ACHN (cell line): ENCODE data around the gene TNRC6C.

Source experiments
- DNase-seq: peaks from one replicate; pipeline ENCODE4 v3.0.0-alpha.2; 2015
- in situ Hi-C: cut with HindIII; loops from 2 replicates; pipeline ENCODE4 v1.10.0; 2017; ENCODE audit warnings: low sequenced_read_pairs, low pct_ligation_motif_present, low pct_unique_long_range_greater_than_20kb

The TNRC6C gene

GRCh38 chr17:78023042-78023441, 64.5 kb downstream of the TNRC6C start:
- no peak for DNase-seq
- in situ Hi-C loops = loop anchor here (25.0 kb wide), 1 partner anchor 486 kb away; no protein-coding TSS in a partner anchor

GRCh38 chr17:78026381-78026780, 67.9 kb downstream of the TNRC6C start:
- in situ Hi-C loops = no loop called here
- no peak for DNase-seq

DNA sequence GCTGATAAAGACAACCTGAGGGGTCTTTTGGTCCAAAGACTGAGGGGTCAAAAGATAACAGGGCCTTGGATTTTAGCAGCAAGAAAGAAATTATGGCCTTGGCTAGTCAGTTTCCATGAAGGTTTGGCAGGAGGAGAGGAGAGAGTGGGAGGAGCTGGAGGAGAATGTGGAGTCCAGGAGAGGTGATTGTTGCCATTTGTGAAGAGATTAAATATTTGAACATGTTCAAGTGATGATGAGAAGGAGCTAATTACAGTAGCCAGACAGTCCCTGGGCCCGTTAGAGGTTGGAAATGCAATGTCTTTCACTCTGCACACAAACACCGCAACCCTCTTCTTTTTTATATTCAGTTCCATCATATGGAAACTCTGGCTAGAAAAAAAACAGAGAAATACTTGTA, 68.6 kb downstream of the TNRC6C start:
- in situ Hi-C loops = no loop called here
- DNase-seq = no peak

- no peak for DNase-seq
- in situ Hi-C loops = no loop called here
Measured at GRCh38 chr17:78029697-78030096, 71.2 kb downstream of the TNRC6C start.

- no peak for DNase-seq
- in situ Hi-C loops = no loop called here
Measured at GRCh38 chr17:78031435-78031834, 72.9 kb downstream of the TNRC6C start.

DNA sequence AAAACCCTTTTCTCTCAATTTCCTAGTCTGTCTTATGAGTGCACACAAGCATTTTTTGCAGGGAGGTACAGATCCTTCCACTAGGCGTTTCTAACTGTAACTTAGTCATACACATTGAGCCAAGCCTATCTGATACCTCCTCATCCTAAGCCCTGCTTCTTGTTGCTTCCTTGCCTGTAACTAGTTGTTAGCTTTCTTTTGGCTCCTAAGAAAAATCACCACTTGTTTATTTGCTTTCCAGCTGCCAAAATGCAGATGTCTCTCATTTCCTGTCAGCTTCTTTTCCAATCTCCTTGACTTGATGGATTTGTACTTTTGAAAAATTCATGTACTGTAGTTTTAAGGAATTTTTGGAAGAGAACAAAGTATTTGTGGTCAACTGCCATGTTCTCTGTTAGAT, 73.7 kb downstream of the TNRC6C start:
- in situ Hi-C loops = no loop called here
- no peak for DNase-seq

GRCh38 chr17:78034429-78035091, 76.1 kb downstream of the TNRC6C start:
- peak; percentile 36 for DNase-seq
- in situ Hi-C loops = no loop called here

- in situ Hi-C loops = no loop called here
- no peak for DNase-seq
Measured at GRCh38 chr17:78037280-78037679, 78.8 kb downstream of the TNRC6C start.

- no peak for DNase-seq
- in situ Hi-C loops = no loop called here
Measured at GRCh38 chr17:78038748-78039288, 80.3 kb downstream of the TNRC6C start.

DNA sequence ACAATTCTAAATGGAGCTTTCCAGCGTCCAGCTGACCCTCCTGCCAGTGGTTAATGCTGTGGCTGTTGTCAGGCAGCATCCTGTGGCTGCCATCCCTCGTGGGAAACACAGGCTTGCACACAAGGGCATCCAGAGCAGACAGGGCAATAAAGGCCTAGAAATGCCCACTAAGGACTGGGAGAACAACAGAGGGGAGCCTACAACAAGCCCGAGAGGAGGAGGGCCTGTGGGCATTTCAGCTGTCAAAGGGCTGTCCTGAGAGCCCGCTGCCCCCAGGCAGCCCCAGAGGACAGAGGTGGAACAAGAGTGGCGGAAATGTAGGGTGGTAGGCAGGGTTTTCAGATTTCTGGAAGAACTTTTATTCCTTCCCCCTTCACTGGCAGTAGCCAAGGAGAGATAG, 81.1 kb downstream of the TNRC6C start:
- DNase-seq = no peak
- in situ Hi-C loops = no loop called here

DNA sequence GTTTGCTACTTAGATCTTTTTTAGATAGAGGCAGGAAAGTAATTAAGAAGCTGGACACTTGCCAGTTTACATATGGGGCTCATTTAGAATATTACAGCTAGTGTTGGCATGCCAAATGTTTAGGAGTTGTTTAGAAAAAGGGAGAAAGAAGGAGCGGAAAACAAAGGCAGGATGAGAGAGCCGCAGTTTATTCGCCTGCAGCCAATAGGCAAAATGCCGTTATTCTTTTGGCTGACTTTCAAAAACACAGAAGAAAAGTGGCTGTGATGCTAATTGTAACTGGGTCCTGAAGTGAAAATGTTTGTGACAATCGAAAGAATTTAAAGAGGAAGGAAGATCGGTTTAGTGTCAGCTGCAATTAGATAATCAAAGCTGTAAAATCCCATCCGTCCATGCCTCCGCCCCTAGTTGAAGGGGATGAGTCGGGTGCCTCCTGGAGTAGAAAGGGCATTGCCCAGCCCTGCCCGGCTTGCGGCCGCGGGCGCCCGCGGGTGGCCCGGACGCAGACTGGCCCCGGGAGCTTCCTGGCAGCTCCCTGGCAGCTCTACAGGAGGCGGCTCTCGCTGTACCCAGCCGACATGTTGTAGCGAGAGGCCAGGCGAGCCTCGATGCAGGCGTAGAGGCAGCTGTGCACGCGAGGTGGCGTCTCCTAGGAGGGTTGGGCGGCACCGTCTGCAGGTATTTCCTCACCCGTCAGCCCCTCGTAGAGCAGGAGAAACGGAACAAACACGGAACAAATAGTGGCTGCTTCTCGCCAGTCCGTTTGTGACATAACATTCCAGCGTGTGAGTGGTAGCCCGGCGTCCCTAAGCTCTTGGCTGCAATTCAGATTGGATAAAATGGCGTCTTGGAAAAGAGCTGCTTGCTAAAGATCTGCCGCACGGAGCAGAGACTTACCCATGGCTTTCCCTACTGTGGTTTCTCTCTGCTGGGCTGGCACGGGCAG, 82.2 kb downstream of the TNRC6C start:
- in situ Hi-C loops = no loop called here
- DNase-seq = no peak

- in situ Hi-C loops = no loop called here
- no peak for DNase-seq
Measured at GRCh38 chr17:78041386-78042179, 83.1 kb downstream of the TNRC6C start.

DNA sequence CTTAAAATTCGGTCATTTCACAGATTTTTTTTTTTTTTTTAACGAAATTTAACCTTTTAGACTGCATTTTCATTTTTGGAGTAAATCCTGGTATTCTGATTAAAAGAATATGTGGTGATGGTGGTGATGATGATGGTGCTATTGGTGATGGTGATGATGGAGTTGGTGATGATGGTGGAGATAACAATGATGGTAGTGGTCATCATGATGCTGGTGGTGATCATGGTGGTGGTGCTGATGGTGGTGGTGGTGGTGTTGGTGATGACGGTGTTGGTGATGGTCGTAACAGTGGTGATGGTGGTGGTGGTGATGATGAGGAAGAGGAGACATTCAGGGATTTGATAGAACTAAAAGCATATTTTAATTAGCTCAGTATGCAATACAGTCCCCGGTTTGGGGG, 84.0 kb downstream of the TNRC6C start:
- in situ Hi-C loops = no loop called here
- no peak for DNase-seq

DNA sequence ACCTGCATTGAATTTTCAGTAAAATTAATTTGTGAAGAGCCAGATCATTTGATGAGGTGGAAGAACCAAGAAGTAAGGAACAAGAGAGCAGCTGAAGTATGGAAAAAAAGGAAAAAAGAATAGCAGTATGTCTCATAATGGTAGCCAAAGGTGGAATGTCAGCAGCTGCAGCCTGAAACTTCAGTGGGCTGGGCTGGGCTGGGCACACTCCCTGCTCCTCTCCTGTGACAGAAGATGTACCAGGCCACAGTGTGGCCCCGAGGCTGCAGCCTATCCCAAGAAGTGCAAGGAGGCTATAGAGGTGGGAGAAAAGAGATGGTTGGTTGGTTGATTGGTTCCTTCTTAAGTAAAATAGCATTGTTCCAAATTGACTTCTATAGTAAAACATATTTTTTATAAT, 84.5 kb downstream of the TNRC6C start:
- in situ Hi-C loops = no loop called here
- no peak for DNase-seq

DNA sequence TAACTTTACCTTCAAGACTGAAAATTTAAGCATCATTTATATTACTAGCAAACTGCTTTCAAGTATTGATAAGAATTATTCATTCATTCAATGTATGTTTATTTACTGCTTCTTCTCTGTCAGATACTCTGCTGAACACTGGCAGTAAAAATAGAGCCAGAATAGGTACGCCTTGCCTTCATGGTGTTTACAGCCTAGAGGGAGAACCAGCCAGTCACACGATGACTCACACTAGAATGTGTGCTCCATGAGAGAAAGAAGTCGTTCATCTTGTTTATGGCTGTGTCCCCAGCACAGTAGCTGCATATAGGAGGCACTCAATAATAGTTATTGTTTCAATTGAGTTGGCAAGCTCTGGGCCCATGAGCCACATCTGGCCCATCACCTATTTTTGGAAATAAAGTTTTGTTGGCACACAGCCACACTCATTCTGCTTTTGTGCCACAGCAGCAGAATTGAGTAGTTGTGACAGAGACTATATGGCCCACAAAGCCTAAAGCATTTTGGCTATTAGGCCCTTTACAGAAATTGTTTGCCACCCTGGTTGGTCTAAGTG, 85.9 kb downstream of the TNRC6C start:
- in situ Hi-C loops = no loop called here
- DNase-seq = no peak

DNA sequence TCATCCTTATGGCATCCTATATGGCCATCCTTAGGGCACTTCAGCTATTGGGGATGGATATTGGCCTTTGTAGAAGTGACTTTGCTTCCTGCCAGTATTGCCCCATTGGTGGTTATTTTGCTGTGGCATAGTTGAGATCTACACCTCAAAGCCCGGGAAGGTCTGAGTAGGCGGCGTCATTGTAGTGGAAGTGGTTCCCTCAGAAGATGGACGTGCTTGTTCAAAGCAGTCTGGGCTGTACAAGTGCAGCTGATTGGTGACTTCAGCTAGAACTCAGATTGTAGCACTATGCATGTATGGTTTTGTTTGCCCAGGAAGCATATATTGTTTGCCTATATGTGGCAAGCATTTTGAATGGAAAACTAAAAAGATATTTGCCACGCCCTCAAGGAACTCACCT, 86.8 kb downstream of the TNRC6C start:
- no peak for DNase-seq
- in situ Hi-C loops = no loop called here

GRCh38 chr17:78046923-78047322, 88.4 kb downstream of the TNRC6C start:
- no peak for DNase-seq
- in situ Hi-C loops = no loop called here
